ENCODE measurements around the gene ADAM17.

DNA sequence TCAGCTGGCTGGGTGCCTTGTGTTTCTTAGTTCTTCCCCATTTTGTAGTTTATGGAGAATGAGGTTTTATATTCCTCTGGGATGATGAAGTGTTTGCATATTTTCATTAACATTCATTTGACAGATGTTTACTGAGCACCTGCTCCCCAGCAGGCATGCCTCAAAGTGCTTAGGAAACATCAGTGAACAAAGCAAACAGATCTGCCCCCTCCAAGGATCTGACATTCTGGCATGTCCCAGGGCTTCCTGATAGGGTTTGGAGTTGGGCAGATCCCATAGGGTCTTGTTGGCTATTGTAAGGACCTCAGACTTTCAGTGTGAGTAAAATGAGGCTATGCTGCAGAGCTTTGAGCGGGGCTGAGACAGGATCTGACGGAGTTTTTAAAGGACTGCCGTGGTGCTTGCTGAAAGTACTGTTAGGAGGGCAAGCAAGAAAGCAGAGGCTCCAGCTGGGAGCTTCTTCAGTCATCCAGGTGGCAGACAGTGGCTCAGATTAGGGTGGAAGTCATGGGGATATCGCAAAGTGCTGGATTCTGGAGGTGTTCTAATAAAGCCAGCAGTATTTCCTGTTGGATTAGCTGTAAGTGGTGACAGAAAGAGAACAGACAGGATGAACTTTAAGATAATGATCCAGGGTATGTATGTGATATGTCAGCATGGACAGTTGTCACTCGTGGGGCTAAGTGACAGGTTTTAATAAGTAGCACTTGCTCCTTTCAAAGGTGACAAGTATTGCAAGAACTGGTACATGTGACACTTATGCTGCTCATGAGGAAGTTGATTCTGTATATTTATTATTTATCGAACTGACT, 92.5 kb downstream of the ADAM17 start:
- TF ChIP-seq, protein P1, sequence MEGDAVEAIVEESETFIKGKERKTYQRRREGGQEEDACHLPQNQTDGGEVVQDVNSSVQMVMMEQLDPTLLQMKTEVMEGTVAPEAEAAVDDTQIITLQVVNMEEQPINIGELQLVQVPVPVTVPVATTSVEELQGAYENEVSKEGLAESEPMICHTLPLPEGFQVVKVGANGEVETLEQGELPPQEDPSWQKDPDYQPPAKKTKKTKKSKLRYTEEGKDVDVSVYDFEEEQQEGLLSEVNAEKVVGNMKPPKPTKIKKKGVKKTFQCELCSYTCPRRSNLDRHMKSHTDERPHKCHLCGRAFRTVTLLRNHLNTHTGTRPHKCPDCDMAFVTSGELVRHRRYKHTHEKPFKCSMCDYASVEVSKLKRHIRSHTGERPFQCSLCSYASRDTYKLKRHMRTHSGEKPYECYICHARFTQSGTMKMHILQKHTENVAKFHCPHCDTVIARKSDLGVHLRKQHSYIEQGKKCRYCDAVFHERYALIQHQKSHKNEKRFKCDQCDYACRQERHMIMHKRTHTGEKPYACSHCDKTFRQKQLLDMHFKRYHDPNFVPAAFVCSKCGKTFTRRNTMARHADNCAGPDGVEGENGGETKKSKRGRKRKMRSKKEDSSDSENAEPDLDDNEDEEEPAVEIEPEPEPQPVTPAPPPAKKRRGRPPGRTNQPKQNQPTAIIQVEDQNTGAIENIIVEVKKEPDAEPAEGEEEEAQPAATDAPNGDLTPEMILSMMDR (IDR thresholded peaks at IDR 0.05 in 8 of 11, conservative IDR thresholded peaks at IDR 0.05 in 3 of 11): no peak
- TF ChIP-seq POLR2A (IDR thresholded peaks at IDR 0.05): no peak

Data from spleen (tissue), 7 donors.